Heart left ventricle (tissue), 16 donors: ENCODE results near the gene CD27. TPM values are rescaled to one million over a fixed set of nuclear protein-coding genes. Genes with fewer than 3 reads are reported as not detected.
"Not testable (repeated sequence)": the region's sequence is repeated elsewhere in the genome, so short reads cannot be mapped to it uniquely, and the experiment has no call there.

ENCODE experiments used
- ATAC-seq, 4 donors: fragments of 200-7000 bp; cut with Tn5 transposase; one replicate each; pipeline ENCODE4 v1.9.1; 2020 to 2022; ENCODE audit warnings: moderate library complexity in 4 of 4, mild to moderate bottlenecking in 3 of 4, moderate number of reproducible peaks in 1 of 4
- DNase-seq, 5 donors: peaks; one replicate each; pipeline ENCODE4 v3.0.0-alpha.2; 2020
- H3K27ac ChIP-seq, 12 donors: fragments of 200-600 bp; sonication (generic) in 4 of 12; one replicate each; pipeline versions ENCODE4 v1.5.0 to v1.8.0; 2016 to 2022; ENCODE audit warnings: mild to moderate bottlenecking in 2 of 12
- H3K27me3 ChIP-seq, 9 donors: fragments of 200-600 bp; sonication (generic) in 2 of 9; one replicate each; pipeline versions ENCODE4 v1.5.1 to v1.8.0; 2016 to 2022; ENCODE audit warnings: mild to moderate bottlenecking in 3 of 9
- H3K36me3 ChIP-seq, 9 donors: fragments of 200-600 bp; sonication (generic) in 2 of 9; one replicate each; pipeline versions ENCODE4 v1.5.0 to v1.8.0; 2018 to 2022; ENCODE audit warnings: mild to moderate bottlenecking in 2 of 9
- H3K4me1 ChIP-seq, 12 donors: fragments of 200-600 bp; sonication (generic) in 4 of 12; one replicate each; pipeline versions ENCODE4 v1.5.0 to v1.8.0; 2016 to 2022; ENCODE audit warnings: mild to moderate bottlenecking in 3 of 12
- H3K4me3 ChIP-seq, 12 donors: fragments of 200-600 bp; sonication (generic) in 4 of 12; one replicate each; pipeline versions ENCODE4 v1.5.0 to v1.8.0; 2017 to 2022; ENCODE audit warnings: mild to moderate bottlenecking in 9 of 12, moderate library complexity in 4 of 12
- H3K9me3 ChIP-seq, 12 donors: fragments of 200-600 bp; sonication (generic) in 4 of 12; one replicate each; pipeline versions ENCODE4 v1.5.0 to v1.8.0; 2016 to 2022; ENCODE audit warnings: mild to moderate bottlenecking in 1 of 12
- POLR2A ChIP-seq, 2 donors: fragments of 450-650 bp; IDR thresholded peaks; one replicate each; pipeline ENCODE4 v1.6.1; 2017; ENCODE audit warnings: antibody characterized with exemption in 2 of 2, mild to moderate bottlenecking in 2 of 2, moderate library complexity in 2 of 2
- WGBS, 4 donors: extraction: QIAGEN DNeasy Blood & Tissue Kit in 2 of 4; methylation state at CpG; one replicate each; pipeline versions ENCODE4 v1.1.5 to v1.1.7; 2013 to 2018; 5-methylcytosine and 5-hydroxymethylcytosine counted together
- intact Hi-C, 10 donors: fragments of 100-400 bp; cut with DNase I; formaldehyde crosslinking; loops; one replicate each; pipeline versions ENCODE4 v1.11.1 to v1.14.2; 2022
- polyA plus RNA-seq, 2 donors: library from polyadenylated mRNA; stranded (reverse); fragments of 200-250 nt; gene quantifications; one replicate each; pipeline ENCODE4 v1.2.3, GENCODE V29; 2013
- total RNA-seq, 9 donors: library from RNA; depleted of rRNA in 2 of 9; stranded (reverse); fragments of >200 nt in 2 of 9; fragmentation: NEBNext Ultra II Directional in 3 of 9; extraction: Animal tissue kit (Norgen Biotek cat#: 25700) in 3 of 9; gene quantifications; one replicate each; pipeline versions ENCODE4 v1.1.0 to v1.2.4, GENCODE V29; 2016 to 2023
- TF ChIP-seq, protein P1 (sequence below), 12 donors: fragments of 200-600 bp; sonication (generic) in 4 of 12; IDR thresholded peaks; one replicate each; pipeline versions ENCODE4 v1.5.0 to v1.8.0; 2018 to 2022; ENCODE audit warnings: antibody characterized with exemption in 12 of 12, mild to moderate bottlenecking in 5 of 12
- donor health status: ischemic (EF 13 %, LVEDD 7.1; RV severe dilation, severe dysfunction).
- donor health status: healthy with polysubstance abuse.
- donor health status: DM: no; HTN: yes; CAD: no.
- donor health status: DM: no; HTN: no; CAD: no.
- donor health status: ischemic (EF 25% LVEDD 6.9; RV normal size, moderate dysfunction).
- donor health status: ischemic (EF 25% LVEDD 5.7; RV mildly dilated, moderate dysfunction).
- donor health status: healthy.
- donor health status: DM: yes; HTN: yes; CAD: no.
- donor health status: ischemic (EF 35%, LVEDD 5.7; RV mildly dilated, moderate dysfunction).
- donor health status: nonischemic (EF 11% LVEDD 7.7; RV severe dilation, severe dysfunction).
- donor health status: DM: yes; HTN: yes; CAD: no.
- donor health status: PGD.
- donor health status: ischemic (EF 29% LVEDD 5.4; RV normal size, mild dysfunction).
- donor health status: nonischemic (EF 23%, LVEDD 6.1; RV moderate dilation, normal function).

Gene CD27
- total and polyA plus RNA-seq, 11 donors = 0.19 to 5.3 (median 0.40) TPM; not detected in 6

DNA sequence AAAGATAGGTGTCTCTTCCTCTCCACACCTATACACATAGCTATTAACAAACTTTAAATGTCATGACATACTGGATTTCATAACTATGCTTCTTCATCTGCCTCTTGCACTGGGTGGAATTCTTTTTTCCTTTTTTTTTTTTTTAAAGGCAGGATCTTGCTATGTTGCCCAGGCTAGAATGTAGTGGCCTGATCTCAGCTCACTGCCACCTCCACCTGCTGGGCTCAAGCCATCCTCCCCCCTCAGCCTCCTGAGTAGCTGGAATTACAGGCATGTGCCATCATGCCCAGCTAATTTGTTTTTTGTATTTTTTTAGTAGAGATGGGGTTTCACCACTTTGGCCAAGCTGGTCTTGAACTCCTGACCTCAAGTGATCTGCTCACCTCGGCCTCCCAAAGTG lies 43.5 kb downstream of the CD27 start:
- ATAC-seq (no peak), DNase-seq (no peak)
- no peak for TF ChIP-seq POLR2A (IDR thresholded peaks at IDR 0.05)
- TF ChIP-seq, protein P1, sequence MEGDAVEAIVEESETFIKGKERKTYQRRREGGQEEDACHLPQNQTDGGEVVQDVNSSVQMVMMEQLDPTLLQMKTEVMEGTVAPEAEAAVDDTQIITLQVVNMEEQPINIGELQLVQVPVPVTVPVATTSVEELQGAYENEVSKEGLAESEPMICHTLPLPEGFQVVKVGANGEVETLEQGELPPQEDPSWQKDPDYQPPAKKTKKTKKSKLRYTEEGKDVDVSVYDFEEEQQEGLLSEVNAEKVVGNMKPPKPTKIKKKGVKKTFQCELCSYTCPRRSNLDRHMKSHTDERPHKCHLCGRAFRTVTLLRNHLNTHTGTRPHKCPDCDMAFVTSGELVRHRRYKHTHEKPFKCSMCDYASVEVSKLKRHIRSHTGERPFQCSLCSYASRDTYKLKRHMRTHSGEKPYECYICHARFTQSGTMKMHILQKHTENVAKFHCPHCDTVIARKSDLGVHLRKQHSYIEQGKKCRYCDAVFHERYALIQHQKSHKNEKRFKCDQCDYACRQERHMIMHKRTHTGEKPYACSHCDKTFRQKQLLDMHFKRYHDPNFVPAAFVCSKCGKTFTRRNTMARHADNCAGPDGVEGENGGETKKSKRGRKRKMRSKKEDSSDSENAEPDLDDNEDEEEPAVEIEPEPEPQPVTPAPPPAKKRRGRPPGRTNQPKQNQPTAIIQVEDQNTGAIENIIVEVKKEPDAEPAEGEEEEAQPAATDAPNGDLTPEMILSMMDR (IDR thresholded peaks at IDR 0.05) = no peak
- Histone ChIP-seq H3K36me3 (peaks cover 0 to 17% (median 9%) of the 10 kb centered on the region in 9 donors), H3K4me3 (no peak overlapping the region), H3K27me3 (no peaks in the 10 kb centered on the region), H3K4me1 (peaks cover 0 to 12% (median 8%) of the 10 kb centered on the region in 12 donors), H3K27ac (no peak overlapping the region), H3K9me3 (no peaks in the 10 kb centered on the region)
- intact Hi-C loops = no loop called here
- 88 to 93% (median 93%) methylated on average over 1 of the region's 1 CpG for WGBS, 4 donors

DNA sequence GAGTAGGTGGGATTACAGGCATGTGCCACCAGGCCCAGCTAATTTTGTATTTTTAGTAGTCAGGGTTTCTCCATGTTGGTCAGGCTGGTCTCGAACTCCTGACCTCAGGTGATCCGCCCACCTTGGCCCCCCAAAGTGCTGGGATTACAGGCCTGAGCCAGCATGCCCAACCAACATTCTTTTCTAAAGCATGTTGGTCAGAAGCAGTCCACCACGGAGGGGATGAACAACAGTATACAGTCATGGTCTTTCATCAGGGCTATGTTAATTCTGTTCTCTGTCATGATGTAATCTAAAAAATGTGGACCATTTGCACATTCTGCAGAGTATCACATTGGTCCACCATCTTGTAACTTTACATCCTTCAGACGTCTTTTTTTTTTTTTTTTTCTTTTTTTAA lies 44.7 kb downstream of the CD27 start:
- 63 to 71% (median 68%) methylated on average over 4 of the region's 4 CpGs for WGBS, 4 donors

DNA sequence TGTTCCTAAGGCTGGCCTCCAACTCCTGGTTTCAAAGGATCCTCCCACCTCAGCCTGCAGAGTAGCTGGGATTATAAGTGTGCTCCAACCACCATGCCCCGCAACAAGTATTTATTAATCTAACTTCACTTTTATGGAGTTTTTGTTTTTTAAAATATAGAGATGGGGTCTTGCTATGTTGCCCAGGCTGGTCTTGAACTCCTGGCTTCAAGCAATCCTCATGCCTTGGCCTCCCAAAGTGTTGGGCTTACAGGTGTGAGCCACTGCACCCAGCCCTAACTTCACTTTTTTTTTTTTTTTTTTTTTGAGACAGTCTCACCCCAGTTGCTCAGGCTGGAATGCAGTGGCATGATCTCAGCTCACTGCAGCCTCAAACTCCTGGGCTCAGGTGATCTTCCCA lies 45.9 kb downstream of the CD27 start:
- not testable (repeated sequence) for H3K9me3 ChIP-seq, DNase-seq, H3K4me3 ChIP-seq, H3K27me3 ChIP-seq, ATAC-seq, H3K27ac ChIP-seq
- intact Hi-C loops = loop anchor here in 5 of 10 donors (5.0 kb wide), 1 partner anchor 42 kb away; the partner anchor contains the start of gene GAPDH (in 5 of the 5)
- Histone ChIP-seq H3K4me1 (peaks cover 0 to 27% (median 20%) of the 10 kb centered on the region in 12 donors), H3K36me3 (peaks cover 0 to 21% (median 12%) of the 10 kb centered on the region in 9 donors)
- WGBS, 4 donors = 95 to 100% (median 100%) methylated on average over 1 of the region's 1 CpG

More for the DNA sequence above, 44.7 kb downstream of the CD27 start:
- no peak for ATAC-seq
- DNase-seq = no peak
- TF ChIP-seq, protein P1 (IDR thresholded peaks at IDR 0.05) = no peak
- no peak for TF ChIP-seq POLR2A (IDR thresholded peaks at IDR 0.05)
- Histone ChIP-seq H3K9me3 (no peaks in the 10 kb centered on the region), H3K27me3 (no peaks in the 10 kb centered on the region), H3K4me3 (no peak overlapping the region), H3K27ac (no peak overlapping the region), H3K36me3 (peaks cover 0 to 17% (median 9%) of the 10 kb centered on the region in 9 donors), H3K4me1 (peaks cover 0 to 15% (median 11%) of the 10 kb centered on the region in 12 donors)
- intact Hi-C loops = no loop called here

DNA sequence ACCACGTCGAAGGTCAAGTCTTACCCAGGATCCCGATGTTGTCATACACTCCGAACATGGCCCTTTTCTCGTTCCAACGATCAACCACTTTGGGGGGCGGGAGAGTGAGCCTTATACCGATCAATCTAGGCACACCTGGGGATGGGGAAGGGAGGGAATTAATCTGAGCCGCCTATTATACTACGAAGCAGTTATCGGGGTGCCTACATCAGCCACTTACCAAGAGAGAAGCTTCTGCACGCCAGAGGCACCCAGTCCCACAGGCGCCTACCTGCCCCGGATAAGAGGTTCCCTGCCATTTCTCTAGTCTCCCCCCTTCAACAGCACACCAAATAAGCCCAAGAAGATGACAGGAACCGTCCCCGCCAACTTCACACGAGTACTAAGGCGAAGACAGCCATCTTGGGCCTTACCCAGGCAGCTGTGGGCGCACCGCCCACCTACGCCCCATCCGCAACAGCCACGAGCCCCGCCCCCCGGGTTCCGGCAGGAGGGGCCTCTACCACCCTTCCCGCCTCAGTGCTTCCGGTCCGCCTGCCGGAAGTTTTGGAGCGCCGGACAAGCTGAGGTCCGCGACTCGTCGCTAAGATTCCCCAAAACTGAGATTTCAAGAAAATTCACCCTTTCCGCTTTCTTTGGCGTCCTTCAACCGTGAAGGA lies 48.2 kb downstream of the CD27 start, which contains the start of gene MRPL51:
Gene MRPL51, minus strand, starts transcription at position 425 of the 659 bp plus-strand sequence. Its CDS starts 126 bp downstream, at position 299.
- ATAC-seq = peak; percentile 96 to 99 (median 97)
- TF ChIP-seq, protein P1 (IDR thresholded peaks at IDR 0.05) = no peak
- no peak for TF ChIP-seq POLR2A (IDR thresholded peaks at IDR 0.05)
- peak within 1 kb of the TSS; percentile 42 to 94 (median 86) for H3K4me3 ChIP-seq
- no peaks in the 10 kb centered on the region for H3K27me3 ChIP-seq
- peaks cover 0 to 44% (median 30%) of the 10 kb centered on the region in 9 donors for H3K36me3 ChIP-seq
- intact Hi-C loops = loop anchor here in 8 of 10 donors (1.0 to 5.0 kb wide), 6 partner anchors 22 to 70 kb away; partner anchors contain the start of genes GAPDH (in 6 of the 8) and VAMP1 (in 2 of the 8)
- peak within 1 kb of the TSS; percentile 86 to 99 (median 98) for H3K27ac ChIP-seq
- 1 to 2% (median 2%) methylated on average over 38 to 39 of the region's 39 CpGs for WGBS, 4 donors
- H3K9me3 ChIP-seq = no peaks in the 10 kb centered on the region
- peaks cover 0 to 30% (median 20%) of the 10 kb centered on the region in 12 donors for H3K4me1 ChIP-seq
- DNase-seq = peak; percentile 97 to 99 (median 98)
